LNCaP clone FGC (cell line): ENCODE data around the gene NFIL3.

Source experiments
- DNase-seq: peaks from one replicate; pipeline ENCODE4 v3.0.0-alpha.2; 2011; ENCODE audit warnings: low read depth
- H3K4me3 ChIP-seq: 2 replicates; pipeline ENCODE4 v1.5.1; 2011; ENCODE audit warnings: mild to moderate bottlenecking, low read depth, low read length, control low read depth
- TF ChIP-seq, protein P1 (sequence below): IDR thresholded peaks from 2 replicates; pipeline ENCODE4 v1.5.1; 2012; ENCODE audit warnings: mild to moderate bottlenecking; ENCODE audit not compliant: control insufficient read depth, insufficient read depth; ENCODE audit errors: extremely low read depth

NFIL3 gene

DNA sequence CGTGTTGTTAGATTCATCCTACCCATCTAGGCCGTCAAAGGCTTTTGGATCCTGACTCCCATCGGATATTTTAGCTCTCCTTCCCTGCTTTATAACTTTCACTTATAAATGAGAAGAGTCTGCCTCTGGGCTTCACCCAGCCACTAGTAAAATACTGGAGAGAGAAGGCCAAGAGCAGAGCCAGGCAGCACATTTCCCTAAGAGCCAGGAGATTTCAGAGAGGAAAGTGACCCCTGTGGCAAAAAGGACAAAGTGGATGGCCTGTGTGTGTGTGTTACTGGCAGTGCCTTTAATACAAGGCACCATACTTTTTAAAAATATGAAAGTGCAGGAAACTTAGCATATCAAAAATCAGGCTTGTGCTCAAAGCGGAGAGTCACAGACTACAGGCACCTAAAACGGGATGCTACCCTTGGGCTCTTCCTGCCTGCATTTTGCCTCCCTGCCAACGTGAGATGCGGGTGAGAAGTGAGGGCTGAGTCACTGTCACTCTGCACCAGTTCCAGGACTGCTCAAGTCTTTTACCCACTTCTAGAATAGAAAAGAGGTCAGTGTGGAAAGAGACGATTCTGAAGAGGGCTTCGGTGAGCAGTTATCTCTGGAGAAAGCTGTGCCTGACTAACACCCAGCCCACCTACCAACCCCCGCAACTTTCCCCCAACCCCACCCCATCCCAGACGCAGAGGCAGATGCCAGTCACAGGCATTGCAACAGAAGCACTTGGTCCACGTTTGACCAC, 15.9 kb downstream of the NFIL3 start:
- TF ChIP-seq, protein P1, sequence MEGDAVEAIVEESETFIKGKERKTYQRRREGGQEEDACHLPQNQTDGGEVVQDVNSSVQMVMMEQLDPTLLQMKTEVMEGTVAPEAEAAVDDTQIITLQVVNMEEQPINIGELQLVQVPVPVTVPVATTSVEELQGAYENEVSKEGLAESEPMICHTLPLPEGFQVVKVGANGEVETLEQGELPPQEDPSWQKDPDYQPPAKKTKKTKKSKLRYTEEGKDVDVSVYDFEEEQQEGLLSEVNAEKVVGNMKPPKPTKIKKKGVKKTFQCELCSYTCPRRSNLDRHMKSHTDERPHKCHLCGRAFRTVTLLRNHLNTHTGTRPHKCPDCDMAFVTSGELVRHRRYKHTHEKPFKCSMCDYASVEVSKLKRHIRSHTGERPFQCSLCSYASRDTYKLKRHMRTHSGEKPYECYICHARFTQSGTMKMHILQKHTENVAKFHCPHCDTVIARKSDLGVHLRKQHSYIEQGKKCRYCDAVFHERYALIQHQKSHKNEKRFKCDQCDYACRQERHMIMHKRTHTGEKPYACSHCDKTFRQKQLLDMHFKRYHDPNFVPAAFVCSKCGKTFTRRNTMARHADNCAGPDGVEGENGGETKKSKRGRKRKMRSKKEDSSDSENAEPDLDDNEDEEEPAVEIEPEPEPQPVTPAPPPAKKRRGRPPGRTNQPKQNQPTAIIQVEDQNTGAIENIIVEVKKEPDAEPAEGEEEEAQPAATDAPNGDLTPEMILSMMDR, result no peak
- no peak for DNase-seq
- H3K4me3 ChIP-seq, result no peak overlapping the region

DNA sequence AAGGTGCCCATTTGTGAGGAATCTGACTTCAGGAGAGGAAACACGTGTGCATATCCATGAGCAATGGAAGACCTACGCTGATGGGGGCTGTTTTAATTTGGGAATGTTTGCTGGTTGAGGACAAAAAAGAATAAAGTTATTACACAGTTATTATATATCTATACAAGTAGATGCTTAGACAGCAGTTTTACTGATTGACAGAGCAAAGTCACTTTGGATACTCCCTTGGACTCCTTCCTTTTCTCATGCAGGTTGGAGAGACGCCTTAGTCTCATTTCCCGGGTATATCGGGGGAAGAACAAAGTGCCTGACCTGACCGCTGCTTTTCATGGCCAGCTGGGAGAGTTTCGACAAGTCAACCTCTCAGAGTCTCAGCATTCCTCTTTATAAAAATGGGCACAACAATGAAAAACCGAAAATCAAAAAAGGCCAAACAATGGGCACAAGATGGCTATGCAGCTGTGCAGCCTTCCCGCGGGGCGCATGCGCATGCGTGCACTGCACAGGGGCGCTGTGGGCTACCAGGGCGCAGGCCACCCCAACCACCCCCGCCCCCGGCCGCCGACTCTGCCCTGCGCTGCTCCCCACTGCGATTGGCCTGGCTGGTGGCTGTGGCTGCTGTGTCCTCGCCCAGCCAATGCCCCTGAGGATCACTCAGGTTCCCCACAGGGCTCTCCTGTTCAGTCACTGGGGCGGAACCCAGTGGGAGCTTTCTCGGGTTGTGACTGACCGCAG, 18.1 kb downstream of the NFIL3 start:
- H3K4me3 ChIP-seq, result no peak overlapping the region
- TF ChIP-seq, protein P1, result no peak

DNA sequence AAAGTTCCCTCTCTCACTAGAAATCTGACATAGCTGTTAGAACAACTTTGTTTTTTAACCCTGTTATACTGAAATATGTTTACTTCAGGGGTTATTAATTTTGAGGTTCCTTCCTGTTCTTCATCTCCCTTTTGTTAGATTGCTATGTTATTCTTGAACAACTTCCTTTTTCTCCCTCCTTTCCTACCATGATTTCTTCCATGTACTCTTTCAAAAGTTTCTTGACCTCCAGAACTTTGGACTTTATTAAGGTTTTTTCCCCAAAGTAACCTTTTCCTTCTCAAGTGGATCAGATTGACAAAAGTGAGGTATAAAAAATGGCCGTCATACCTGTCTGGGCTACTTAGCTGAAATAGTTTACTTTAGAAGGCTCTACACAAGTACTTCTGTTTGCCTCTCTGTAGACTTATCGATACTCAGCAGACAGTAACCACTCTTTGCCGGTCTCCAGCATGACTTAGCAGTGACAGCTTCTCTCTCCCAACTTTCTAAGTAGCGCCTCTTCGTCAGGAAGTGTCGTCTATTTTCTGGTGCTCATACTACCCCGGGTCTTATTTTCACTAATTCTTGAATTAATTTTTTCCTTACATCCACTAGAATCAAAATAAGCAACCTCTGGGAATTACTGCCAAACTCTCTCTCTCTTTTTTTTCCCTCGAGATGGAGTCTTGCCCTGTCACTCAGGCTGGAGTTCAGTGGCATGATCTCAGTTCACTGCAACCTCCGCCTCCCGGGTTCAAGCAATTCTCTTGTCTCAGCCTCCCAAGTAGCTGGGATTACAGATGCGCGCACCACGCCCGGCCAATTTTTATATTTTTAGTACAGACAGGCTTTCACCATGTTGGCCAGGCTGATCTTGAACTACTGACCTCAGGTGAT, 19.7 kb downstream of the NFIL3 start:
- no peak overlapping the region for H3K4me3 ChIP-seq

More for the DNA sequence above, 18.1 kb downstream of the NFIL3 start:
- no peak for DNase-seq

DNA sequence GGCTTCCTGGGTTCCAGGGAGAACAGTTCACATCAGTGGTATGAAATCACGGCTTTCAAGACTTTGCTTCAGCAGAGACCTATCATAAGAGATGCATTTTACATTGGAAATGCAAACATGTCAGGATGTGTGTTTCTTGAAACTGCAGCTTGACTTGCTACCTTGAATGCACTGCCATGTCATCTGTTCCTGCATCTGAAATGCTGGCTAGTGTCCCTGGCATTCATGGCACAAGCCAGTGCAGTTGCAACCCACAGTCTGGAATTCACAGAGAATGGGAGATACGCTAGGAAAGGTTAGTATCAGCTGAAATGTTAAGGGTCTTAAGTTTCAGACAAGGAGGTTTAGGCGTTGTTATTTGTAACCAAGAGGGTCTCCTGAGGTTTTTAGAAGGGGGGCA, 24.7 kb downstream of the NFIL3 start:
- H3K4me3 ChIP-seq, result no peak overlapping the region
- TF ChIP-seq, protein P1, result no peak
- DNase-seq, result no peak

More for the DNA sequence above, 19.7 kb downstream of the NFIL3 start:
- no peak for DNase-seq
- TF ChIP-seq, protein P1, result no peak

DNA sequence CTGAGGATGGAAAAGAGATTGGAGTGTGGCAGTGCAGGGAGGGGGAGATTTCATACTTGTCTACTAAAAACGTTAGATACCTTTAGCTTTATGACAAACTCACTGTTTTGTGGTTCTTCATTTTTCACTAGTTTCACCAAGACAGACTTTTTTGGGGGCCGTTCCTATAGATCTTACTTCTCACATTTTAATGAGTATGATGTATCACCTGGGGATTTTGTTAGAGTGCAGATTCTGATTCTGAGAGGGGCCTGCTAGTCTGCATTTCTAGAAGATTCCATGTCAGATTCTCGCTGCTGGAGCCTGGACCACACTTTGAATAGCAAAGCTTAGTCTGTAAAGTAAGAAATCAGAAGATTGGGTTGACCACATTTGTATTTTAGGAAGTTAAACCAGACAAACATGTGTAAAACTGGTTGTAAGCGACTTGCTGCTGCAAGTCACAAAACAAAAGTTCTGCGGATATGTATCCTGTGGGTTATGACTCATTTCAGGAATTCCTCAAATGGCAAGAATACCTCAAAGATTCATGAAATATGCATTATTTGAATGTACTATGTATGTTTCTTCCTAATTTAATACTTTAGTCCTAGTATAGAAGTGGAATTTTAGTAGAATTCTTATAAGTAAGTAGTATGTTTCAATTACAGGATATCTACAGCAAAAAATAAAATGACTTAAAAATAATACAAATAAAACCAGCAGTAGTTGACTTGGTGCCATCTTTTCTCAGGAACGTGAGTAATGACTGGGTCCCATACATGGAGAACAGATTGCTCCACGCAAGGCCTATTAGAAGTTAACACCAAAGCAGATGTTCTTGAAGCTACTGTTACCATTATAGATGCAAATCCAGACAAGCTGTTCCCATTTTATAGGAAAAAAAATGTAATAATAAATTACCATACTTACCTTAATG, 27.8 kb downstream of the NFIL3 start:
- no peak overlapping the region for H3K4me3 ChIP-seq
- TF ChIP-seq, protein P1, result no peak
- no peak for DNase-seq

DNA sequence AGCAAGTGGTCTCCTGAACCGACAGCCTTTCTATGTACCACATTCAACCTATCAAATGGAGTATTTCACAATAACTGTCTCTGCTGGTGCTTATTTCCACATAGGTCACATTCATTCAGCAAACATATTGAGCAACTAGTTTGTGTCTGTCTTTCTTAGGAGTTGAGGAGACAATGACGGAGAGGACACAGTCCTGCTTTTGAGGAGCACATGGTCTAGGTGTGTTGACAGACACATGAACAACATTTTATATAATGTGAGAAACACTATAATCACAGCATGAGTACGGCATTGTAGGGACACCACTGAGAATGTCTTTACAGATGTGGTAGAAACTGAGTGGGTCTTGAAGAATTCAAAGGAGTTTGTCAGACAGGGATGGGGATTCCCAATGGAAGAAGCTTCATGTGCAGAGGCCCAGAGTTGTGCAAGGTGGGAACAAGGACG, 28.5 kb downstream of the NFIL3 start:
- TF ChIP-seq, protein P1, result no peak
- no peak for DNase-seq
- H3K4me3 ChIP-seq, result no peak overlapping the region
